ENCODE results near the gene DPH1.
A peak's percentile ranks its signal among the peaks of the same experiment; 100 is the strongest.
"Not testable (repeated sequence)": the region's sequence is repeated elsewhere in the genome, so short reads cannot be mapped to it uniquely, and the experiment has no call there.

DPH1 gene

GRCh38 chr17:2029911-2030778 is at the start of gene DPH1:
Gene DPH1, plus strand, starts transcription at chr17:2030153. Its CDS starts 17 bp downstream, at chr17:2030170.
- TF ChIP-seq GATA1 (IDR thresholded peaks at IDR 0.05; ENCODE audit: low read depth, low read length) (no peak), POLR2A (IDR thresholded peaks at IDR 0.05; ENCODE audit: low read length) (peak; percentile 58)
- peak; percentile 90 to 93 for DNase-seq

- TF ChIP-seq GATA1 (IDR thresholded peaks at IDR 0.05; ENCODE audit: low read depth, low read length) = no peak
- TF ChIP-seq POLR2A (IDR thresholded peaks at IDR 0.05; ENCODE audit: low read length) = no peak
- no peak for DNase-seq
Measured at GRCh38 chr17:1980665-1981250, 49.2 kb upstream of the DPH1 start.

- DNase-seq = not testable (repeated sequence)
Measured at GRCh38 chr17:1982793-1983366, 47.1 kb upstream of the DPH1 start.

DNA sequence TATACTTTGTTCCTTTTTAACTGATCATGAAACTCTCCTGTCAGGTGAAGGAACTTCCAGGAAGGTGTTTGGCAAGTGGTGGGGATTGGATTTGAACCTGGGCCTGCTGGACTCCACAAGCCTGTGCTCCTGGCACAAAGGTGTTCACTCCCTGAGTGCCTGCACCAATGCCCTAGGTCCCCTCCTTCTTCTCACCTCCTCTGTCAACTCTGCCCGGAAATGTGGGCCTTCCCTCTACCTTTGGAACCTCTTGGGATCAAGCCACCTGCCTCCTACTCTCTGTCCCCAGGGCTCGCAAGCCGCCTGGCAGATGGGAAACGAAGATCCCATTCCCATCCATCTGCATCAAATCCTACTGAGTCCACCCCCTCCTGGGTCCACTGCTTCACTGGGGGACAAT is 44.9 kb upstream of the DPH1 start:
- no peak for TF ChIP-seq GATA1 (IDR thresholded peaks at IDR 0.05; ENCODE audit: low read depth, low read length)
- no peak for TF ChIP-seq POLR2A (IDR thresholded peaks at IDR 0.05; ENCODE audit: low read length)
- DNase-seq = no peak

- no peak for TF ChIP-seq POLR2A (IDR thresholded peaks at IDR 0.05; ENCODE audit: low read length)
- no peak for TF ChIP-seq GATA1 (IDR thresholded peaks at IDR 0.05; ENCODE audit: low read depth, low read length)
- no peak for DNase-seq
Measured at GRCh38 chr17:1985686-1986085, 44.3 kb upstream of the DPH1 start.

DNA sequence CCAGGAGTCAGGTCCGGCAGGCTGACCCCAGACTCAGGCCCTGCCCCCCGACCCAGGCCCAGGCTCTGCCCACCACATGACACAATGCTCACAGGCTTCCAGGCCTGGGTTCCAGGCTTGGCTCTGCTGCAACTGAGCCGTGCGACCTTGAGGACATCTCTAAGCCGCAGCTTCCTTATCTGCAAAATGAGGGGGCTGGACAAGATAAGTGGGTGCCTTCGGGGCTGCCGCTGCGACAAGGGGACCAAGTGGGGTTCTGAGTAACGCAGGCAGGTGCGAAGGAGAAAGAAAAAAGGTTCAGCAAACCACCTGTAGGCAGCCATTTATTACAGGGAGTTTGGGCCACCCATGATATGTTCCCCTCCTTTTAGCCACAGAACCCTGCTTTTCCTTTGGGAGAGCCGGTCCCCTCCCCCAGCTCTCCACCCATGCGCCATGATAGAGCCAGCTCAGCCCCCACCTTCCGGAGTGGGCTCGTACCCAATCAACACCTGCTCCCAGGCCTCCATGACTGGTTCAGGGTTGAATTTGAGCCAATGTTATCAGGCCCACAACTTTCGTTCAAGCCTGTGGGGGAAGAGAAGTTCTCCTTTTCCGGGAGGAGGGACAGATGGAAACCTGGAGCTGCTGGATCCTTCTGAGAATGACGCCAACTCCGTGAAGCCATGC is 43.0 kb upstream of the DPH1 start:
- peak in 1 of 2 experiments; percentile 27 for DNase-seq
- TF ChIP-seq GATA1 (IDR thresholded peaks at IDR 0.05; ENCODE audit: low read depth, low read length) (no peak), POLR2A (IDR thresholded peaks at IDR 0.05; ENCODE audit: low read length) (no peak)

DNA sequence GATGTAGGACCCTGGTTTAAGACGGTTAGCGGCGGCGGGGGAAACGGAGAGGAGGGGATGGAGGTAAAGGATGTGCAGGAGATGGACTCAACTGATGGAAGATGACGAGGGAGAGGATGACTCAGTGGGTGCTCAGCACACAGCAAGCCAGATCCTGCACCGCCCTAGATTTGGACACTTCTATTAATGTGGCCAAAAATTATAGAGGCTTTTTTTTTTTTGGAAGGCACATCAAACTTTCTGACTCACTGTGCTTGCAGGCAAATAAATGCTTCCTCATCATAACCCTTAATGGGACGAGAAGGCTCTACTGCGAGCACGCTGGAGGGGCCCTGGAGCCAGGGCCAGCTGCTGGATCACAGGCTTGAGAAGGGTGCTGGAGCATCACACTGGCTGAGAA is 40.8 kb upstream of the DPH1 start:
- no peak for DNase-seq
- TF ChIP-seq GATA1 (IDR thresholded peaks at IDR 0.05; ENCODE audit: low read depth, low read length) (no peak), POLR2A (IDR thresholded peaks at IDR 0.05; ENCODE audit: low read length) (no peak)

- no peak for DNase-seq
- TF ChIP-seq GATA1 (IDR thresholded peaks at IDR 0.05; ENCODE audit: low read depth, low read length) = no peak
Measured at GRCh38 chr17:1992541-1992940, 37.4 kb upstream of the DPH1 start.

GRCh38 chr17:1994707-1995106 is 35.2 kb upstream of the DPH1 start:
- no peak for DNase-seq
- TF ChIP-seq POLR2A (IDR thresholded peaks at IDR 0.05; ENCODE audit: low read length) (no peak), GATA1 (IDR thresholded peaks at IDR 0.05; ENCODE audit: low read depth, low read length) (no peak)

DNA sequence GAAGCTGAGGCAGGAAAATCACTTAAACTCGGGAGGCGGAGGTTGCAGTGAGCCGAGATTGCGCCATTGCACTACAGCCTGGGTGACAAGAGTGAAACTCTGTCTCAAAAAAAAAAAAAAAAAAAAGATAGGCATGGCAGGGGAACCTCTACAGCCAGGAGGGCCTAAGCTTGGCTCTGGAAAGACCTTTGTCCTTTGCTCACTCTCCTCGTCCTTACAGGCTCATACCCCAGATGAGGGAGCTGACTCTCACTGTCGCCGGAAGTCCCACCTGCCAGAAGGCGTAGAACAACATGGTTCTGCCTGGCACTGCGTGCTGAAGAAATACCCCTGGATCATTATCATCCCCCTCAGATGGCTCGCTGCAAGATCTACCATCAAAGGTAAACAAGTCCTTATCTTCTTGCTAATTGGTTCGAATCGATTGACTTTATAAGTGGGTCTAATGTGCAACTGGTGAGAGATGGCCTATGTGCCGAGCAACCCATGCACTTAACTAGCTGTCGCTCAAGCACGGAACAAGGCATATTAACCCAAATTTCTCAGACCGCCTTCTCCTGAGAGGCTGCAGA is 34.5 kb upstream of the DPH1 start:
- no peak for TF ChIP-seq GATA1 (IDR thresholded peaks at IDR 0.05; ENCODE audit: low read depth, low read length)
- no peak for TF ChIP-seq POLR2A (IDR thresholded peaks at IDR 0.05; ENCODE audit: low read length)
- no peak for DNase-seq

DNA sequence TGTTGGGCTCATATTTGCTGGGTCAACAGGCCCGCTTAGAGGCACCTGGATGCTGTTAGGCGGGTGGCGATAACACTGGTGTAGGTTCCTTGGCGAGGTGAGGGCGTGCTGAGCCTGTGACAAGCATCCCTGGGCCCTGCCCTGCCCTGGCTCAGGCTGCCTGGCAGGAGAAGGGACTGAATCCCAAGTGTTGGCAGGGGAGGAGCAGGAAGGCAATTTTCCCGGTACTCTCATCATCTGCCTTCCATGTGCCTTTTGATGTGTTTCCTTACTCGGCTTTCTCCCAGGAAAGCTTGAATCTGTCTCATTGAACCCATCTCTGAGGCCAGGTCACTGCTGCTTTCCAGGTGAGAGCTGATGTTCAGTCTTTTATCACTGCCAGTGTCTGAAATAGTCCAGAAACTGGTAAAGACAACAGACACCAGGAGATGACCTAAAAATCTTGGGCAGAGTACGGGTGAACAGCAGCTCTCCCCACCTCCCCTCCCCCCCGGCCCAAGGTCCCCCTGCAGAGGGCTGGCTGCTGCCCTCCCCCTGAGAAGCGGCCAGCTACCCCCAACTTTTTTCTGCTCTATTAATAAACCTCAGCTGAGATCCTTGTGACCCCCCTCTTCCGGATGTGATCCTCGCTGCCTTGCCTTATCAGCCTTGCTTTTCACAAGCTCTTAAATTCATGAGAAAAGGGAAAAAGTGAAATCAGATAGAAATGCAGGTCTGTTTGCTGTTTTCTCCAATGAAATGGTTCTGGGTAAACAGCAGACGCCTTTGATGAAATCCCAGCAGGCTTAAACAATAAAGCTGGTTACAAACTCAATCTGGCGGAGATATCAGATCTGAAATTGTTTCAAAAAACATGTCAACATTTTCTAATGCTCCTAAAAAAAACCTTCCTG is 33.8 kb upstream of the DPH1 start:
- DNase-seq = no peak

GRCh38 chr17:1996800-1997288 is 33.1 kb upstream of the DPH1 start:
- DNase-seq = no peak
- TF ChIP-seq GATA1 (IDR thresholded peaks at IDR 0.05; ENCODE audit: low read depth, low read length) (no peak), POLR2A (IDR thresholded peaks at IDR 0.05; ENCODE audit: low read length) (no peak)

More for the DNA sequence above, 33.8 kb upstream of the DPH1 start:
- TF ChIP-seq POLR2A (IDR thresholded peaks at IDR 0.05; ENCODE audit: low read length) = no peak

Measured in erythroblast (primary cell).